ENCODE results near the gene SKIC8.

DNA sequence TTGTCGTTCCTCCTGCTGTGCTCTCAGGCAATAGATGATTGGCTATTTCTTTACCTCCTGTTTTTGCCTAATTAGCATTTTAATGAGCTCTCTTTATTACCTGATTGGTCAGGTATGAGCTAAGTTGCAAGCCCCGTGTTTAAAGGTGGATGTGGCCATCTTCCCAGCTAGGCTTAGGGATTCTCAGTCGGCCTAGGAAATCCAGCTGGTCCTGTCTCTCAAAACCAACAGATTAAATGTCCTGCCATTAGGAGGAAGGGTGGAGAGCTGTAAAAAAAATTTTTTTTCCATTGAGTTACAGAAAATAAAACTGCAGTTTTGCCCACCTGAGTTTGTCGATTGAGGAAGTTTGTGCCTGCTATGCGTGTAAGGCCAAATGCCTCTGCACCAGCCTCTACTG is 59.6 kb downstream of the SKIC8 start:
- TF ChIP-seq POLR2AphosphoS5 (IDR thresholded peaks at IDR 0.05; ENCODE audit: low read depth, low read length) (no peak), POLR2A (IDR thresholded peaks at IDR 0.05; ENCODE audit: low read depth, low read length) (no peak)

All from GM12892 (cell line).